MM.1S (cell line): ENCODE data around the gene C20orf202.

Source experiments
- DNase-seq: peaks from one replicate; pipeline ENCODE4 v3.0.0-alpha.2; 2015
- H2AFZ ChIP-seq: fragments of 300-600 bp; sonication (generic); 2 replicates; pipeline ENCODE4 v1.6.0; 2016; ENCODE audit warnings: antibody characterized with exemption, low read length
- H3F3A ChIP-seq: fragments of 300-600 bp; sonication (generic); 2 replicates; pipeline ENCODE4 v1.6.1; 2016; ENCODE audit warnings: mild to moderate bottlenecking, antibody characterized with exemption, low read length, moderate library complexity, mixed read lengths; ENCODE audit not compliant: insufficient read depth
- H3K27ac ChIP-seq: fragments of 300-600 bp; sonication (generic); 2 replicates; pipeline ENCODE4 v1.5.1; 2016; ENCODE audit warnings: mild to moderate bottlenecking, low read length
- H3K27me3 ChIP-seq: fragments of 300-600 bp; sonication (generic); replicated peaks from 2 replicates; pipeline ENCODE4 v1.6.0; 2016; ENCODE audit warnings: low read length; ENCODE audit not compliant: insufficient read depth
- H3K36me3 ChIP-seq: fragments of 300-600 bp; sonication (generic); replicated peaks from 2 replicates; pipeline ENCODE4 v1.6.1; 2016; ENCODE audit warnings: mild to moderate bottlenecking, low read length, mixed read lengths; ENCODE audit not compliant: insufficient read depth
- H3K4me1 ChIP-seq: fragments of 300-600 bp; sonication (generic); 2 replicates; pipeline ENCODE4 v1.6.1; 2016; ENCODE audit warnings: low read length, mixed read lengths
- H3K4me2 ChIP-seq: fragments of 300-600 bp; sonication (generic); 2 replicates; pipeline ENCODE4 v1.6.0; 2016; ENCODE audit warnings: low read depth, low read length
- H3K4me3 ChIP-seq: fragments of 300-600 bp; sonication (generic); 2 replicates; pipeline ENCODE4 v1.5.1; 2016; ENCODE audit warnings: low read length, mixed read lengths
- H3K79me2 ChIP-seq: fragments of 300-600 bp; sonication (generic); 2 replicates; pipeline ENCODE4 v1.6.1; 2016; ENCODE audit warnings: mixed run types, low read length, mixed read lengths
- H3K9ac ChIP-seq: fragments of 300-600 bp; sonication (generic); 2 replicates; pipeline ENCODE4 v1.6.1; 2016; ENCODE audit warnings: low read length, mixed read lengths
- H3K9me2 ChIP-seq: fragments of 300-600 bp; sonication (generic); replicated peaks from 2 replicates; pipeline ENCODE4 v1.6.1; 2016; ENCODE audit warnings: mild to moderate bottlenecking, low read length, mixed read lengths; ENCODE audit not compliant: insufficient read depth
- H3K9me3 ChIP-seq: fragments of 300-600 bp; sonication (generic); replicated peaks from 2 replicates; pipeline ENCODE4 v1.6.1; 2016; ENCODE audit warnings: mild to moderate bottlenecking, low read length, mixed read lengths; ENCODE audit not compliant: insufficient read depth
- H4K20me1 ChIP-seq: fragments of 300-600 bp; sonication (generic); 2 replicates; pipeline ENCODE4 v1.6.1; 2016; ENCODE audit warnings: mild to moderate bottlenecking, low read length, moderate library complexity, mixed read lengths; ENCODE audit not compliant: insufficient read depth
- CTCF ChIP-seq: fragments of 300-600 bp; sonication (generic); IDR thresholded peaks from 2 replicates; pipeline ENCODE4 v1.5.1; 2016; ENCODE audit warnings: antibody characterized with exemption, low read length, mixed read lengths
- EZH2 ChIP-seq: fragments of 300-600 bp; sonication (generic); optimal IDR thresholded peaks from 2 replicates; pipeline ENCODE3; 2017; ENCODE audit warnings: low read depth, mild to moderate bottlenecking, antibody characterized with exemption, low read length, mixed read lengths
- EZH2phosphoT487 ChIP-seq: fragments of 300-600 bp; sonication (generic); IDR thresholded peaks from 2 replicates; pipeline ENCODE4 v1.6.1; 2018; ENCODE audit warnings: antibody characterized with exemption, low read length

The C20orf202 gene

GRCh38 chr20:1171461-1172093, 31.7 kb upstream of the C20orf202 start:
- Histone ChIP-seq H3F3A (no peaks in the 10 kb centered on the region), H3K4me3 (no peak overlapping the region), H3K9me2 (no peaks in the 10 kb centered on the region), H3K27ac (no peak overlapping the region), H3K4me1 (no peaks in the 10 kb centered on the region), H3K4me2 (no peak overlapping the region), H3K79me2 (no peaks in the 10 kb centered on the region), H3K27me3 (no peaks in the 10 kb centered on the region), H3K36me3 (no peaks in the 10 kb centered on the region), H2AFZ (no peak overlapping the region), H3K9me3 (no peaks in the 10 kb centered on the region), H4K20me1 (no peaks in the 10 kb centered on the region), H3K9ac (no peak overlapping the region)
- peak; percentile 24 for DNase-seq
- TF ChIP-seq CTCF = no peak
- TF ChIP-seq EZH2 = no peak

DNA sequence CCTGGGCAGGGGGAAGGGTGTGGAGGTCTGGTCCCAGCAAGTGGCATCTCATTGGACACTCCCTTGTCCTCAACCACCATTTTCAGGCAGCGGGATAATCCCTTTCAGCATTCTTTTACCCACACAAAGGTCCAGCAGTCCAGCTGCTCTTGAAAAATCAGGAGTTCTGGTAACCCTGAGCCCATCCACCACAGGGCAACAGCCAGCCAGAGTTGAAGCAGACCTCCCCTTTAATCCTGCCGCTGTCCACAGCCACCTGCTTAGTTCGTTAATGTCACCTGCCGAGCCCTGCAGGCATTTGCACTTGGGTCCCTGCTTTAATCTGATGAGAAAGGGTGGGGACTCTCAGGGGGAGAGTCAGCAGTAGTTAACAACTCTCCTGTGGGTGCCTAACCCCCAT, 29.6 kb upstream of the C20orf202 start:
- Histone ChIP-seq H3K9ac (no peak overlapping the region), H3K36me3 (no peaks in the 10 kb centered on the region), H2AFZ (no peak overlapping the region), H3K79me2 (no peaks in the 10 kb centered on the region), H3K4me2 (no peak overlapping the region), H3K9me2 (no peaks in the 10 kb centered on the region), H3K9me3 (no peaks in the 10 kb centered on the region), H3K27ac (no peak overlapping the region), H3K27me3 (no peaks in the 10 kb centered on the region), H3K4me1 (no peaks in the 10 kb centered on the region), H4K20me1 (no peaks in the 10 kb centered on the region), H3F3A (no peaks in the 10 kb centered on the region), H3K4me3 (no peak overlapping the region)
- TF ChIP-seq CTCF (no peak), EZH2 (no peak), EZH2phosphoT487 (no peak)
- no peak for DNase-seq

DNA sequence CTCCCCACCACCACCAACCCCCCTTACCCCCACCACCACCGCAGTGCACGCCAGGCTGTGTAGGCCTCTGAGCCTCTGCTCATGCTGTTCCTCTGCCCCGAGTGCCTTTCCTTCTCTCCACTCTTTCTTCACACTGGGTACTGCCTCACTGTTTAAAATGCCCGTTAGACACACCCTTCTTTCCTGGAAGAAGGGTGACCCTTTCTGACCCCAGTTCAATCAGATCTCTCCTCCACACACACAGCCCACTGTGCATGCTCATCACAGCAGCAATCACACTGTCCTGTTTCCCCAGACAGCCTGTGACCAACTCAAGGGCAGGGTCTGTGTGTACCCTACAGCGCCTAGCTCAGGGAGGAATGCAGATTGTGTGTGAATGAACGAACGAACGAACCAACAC, 28.5 kb upstream of the C20orf202 start:
- Histone ChIP-seq H3K9me2 (no peaks in the 10 kb centered on the region), H3K79me2 (no peaks in the 10 kb centered on the region), H3K27me3 (no peaks in the 10 kb centered on the region), H3K9me3 (no peaks in the 10 kb centered on the region), H3F3A (no peaks in the 10 kb centered on the region), H3K9ac (no peak overlapping the region), H3K36me3 (no peaks in the 10 kb centered on the region), H3K4me3 (no peak overlapping the region), H3K27ac (no peak overlapping the region), H4K20me1 (no peaks in the 10 kb centered on the region), H3K4me1 (no peaks in the 10 kb centered on the region), H3K4me2 (no peak overlapping the region), H2AFZ (no peak overlapping the region)
- TF ChIP-seq EZH2phosphoT487 (no peak), CTCF (no peak), EZH2 (no peak)
- DNase-seq = no peak
